ENCODE data around the gene RSBN1L. TPM values are rescaled to one million over a fixed set of nuclear protein-coding genes. Genes with fewer than 3 reads are reported as not detected.

RSBN1L gene
- polyA plus RNA-seq, 2 of the 4 experiments (the other 2 are of a cell fraction): 11.1 to 13.0 TPM

DNA sequence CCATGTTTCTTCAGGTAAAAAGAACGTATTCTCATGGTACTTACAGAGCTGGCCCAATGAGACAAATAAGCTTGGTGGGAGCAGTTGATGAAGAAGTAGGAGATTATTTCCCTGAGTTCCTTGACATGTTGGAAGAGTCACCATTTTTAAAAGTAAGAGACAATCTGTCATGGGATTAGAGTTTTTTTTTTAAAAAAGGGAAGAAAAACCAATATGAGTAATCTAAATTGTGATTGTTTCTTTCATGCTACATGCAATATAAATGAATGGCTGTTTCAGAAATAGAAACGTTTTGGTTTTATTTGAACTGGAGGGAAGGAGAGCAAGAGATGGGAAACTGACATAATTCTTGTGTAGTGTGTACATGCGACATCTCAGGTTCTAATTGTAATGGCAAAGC lies 69.2 kb downstream of the RSBN1L start:
- Histone ChIP-seq H3K4me2 (no peak overlapping the region; the same call in 2 of the 3 replicates), H3K4me1 (peaks cover 58% of the 10 kb centered on the region), H3K4me3 (no peak overlapping the region), H3K9me3 (no peaks in the 10 kb centered on the region), H3K27ac (no peak overlapping the region)
- 64% methylated on average over 3 of the region's 3 CpGs for WGBS (ENCODE audit: missing lambda C conversion rate)
- CTCF ChIA-PET: interaction anchor here (0.6 to 1.3 kb wide), 6 partner anchors 23 to 326 kb away, joined by 3 to 5 read pairs (median 3); partner anchors contain the start of genes PHTF2 and TMEM60
- DNase-seq (ENCODE audit: low read depth in 1 of 2, low spot score in 1 of 2) (no peak), ATAC-seq (no peak), FAIRE-seq (no peak)
- POLR2A ChIA-PET: no interaction called here
- TF ChIP-seq, protein P1, sequence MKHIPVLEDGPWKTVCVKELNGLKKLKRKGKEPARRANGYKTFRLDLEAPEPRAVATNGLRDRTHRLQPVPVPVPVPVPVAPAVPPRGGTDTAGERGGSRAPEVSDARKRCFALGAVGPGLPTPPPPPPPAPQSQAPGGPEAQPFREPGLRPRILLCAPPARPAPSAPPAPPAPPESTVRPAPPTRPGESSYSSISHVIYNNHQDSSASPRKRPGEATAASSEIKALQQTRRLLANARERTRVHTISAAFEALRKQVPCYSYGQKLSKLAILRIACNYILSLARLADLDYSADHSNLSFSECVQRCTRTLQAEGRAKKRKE (CRISPR knock-in tag; IDR thresholded peaks at IDR 0.05; ENCODE audit: low read depth): no peak
- TF ChIP-seq, protein P2, sequence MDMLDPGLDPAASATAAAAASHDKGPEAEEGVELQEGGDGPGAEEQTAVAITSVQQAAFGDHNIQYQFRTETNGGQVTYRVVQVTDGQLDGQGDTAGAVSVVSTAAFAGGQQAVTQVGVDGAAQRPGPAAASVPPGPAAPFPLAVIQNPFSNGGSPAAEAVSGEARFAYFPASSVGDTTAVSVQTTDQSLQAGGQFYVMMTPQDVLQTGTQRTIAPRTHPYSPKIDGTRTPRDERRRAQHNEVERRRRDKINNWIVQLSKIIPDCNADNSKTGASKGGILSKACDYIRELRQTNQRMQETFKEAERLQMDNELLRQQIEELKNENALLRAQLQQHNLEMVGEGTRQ (IDR thresholded peaks at IDR 0.05): no peak
- TF ChIP-seq RFX5 (IDR thresholded peaks at IDR 0.05) (no peak), HOXB5 (CRISPR knock-in tag; IDR thresholded peaks at IDR 0.05) (no peak), EP300 (IDR thresholded peaks at IDR 0.05) (no peak), HOXA7 (CRISPR knock-in tag; IDR thresholded peaks at IDR 0.05) (no peak), RNF2 (IDR thresholded peaks at IDR 0.05; ENCODE audit: borderline replicate concordance, low read depth) (no peak), EHMT2 (IDR thresholded peaks at IDR 0.05; ENCODE audit: low read depth) (no peak)
- TF ChIP-seq, protein P3, sequence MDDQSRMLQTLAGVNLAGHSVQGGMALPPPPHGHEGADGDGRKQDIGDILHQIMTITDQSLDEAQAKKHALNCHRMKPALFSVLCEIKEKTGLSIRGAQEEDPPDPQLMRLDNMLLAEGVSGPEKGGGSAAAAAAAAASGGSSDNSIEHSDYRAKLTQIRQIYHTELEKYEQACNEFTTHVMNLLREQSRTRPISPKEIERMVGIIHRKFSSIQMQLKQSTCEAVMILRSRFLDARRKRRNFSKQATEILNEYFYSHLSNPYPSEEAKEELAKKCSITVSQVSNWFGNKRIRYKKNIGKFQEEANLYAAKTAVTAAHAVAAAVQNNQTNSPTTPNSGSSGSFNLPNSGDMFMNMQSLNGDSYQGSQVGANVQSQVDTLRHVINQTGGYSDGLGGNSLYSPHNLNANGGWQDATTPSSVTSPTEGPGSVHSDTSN (IDR thresholded peaks at IDR 0.05): no peak
- TF ChIP-seq, protein P4, sequence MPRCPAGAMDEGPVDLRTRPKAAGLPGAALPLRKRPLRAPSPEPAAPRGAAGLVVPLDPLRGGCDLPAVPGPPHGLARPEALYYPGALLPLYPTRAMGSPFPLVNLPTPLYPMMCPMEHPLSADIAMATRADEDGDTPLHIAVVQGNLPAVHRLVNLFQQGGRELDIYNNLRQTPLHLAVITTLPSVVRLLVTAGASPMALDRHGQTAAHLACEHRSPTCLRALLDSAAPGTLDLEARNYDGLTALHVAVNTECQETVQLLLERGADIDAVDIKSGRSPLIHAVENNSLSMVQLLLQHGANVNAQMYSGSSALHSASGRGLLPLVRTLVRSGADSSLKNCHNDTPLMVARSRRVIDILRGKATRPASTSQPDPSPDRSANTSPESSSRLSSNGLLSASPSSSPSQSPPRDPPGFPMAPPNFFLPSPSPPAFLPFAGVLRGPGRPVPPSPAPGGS (IDR thresholded peaks at IDR 0.05): no peak

DNA sequence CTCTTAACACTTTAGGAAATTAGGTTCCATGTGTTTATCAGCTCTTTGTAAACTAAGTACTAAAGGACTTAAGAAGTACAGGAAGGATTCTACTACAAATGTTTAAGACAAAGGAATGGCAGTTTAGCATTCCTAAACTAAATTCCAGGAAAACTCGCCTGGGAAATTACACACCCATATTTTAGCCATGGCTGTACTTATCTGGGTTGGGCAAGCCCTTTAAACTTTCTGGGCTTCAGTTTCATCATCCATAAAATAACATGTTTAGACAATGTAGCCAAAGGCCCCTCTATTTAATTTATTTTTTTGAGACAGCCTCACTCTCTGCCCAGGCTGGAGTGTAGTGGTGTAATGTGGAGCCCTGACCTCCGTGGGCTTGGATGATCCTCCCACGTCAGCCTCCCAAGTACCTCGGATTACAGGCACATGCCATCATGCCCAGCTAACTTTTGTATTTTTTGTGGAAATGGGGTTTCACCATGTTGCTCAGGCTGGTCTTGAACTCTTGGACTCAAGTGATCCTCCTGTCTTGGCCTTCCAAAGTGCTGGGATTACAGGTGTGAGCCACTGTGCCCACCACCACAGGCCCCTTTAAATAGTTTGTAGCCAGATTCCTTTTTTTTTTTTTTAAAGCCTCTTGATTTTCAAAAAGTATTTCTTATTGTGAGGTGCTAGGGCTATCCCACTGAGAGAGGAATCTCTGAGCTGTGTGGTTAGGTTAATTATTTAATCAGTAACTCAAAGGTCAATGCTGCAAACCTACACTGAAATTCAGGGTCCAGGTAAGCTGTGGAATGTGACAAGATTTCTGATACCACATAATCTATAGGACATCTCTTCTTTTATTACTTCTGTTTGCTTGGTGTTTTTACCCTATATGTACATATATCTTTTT lies 69.9 kb downstream of the RSBN1L start:
- H3K27ac ChIP-seq: peak overlapping the region; percentile 23 to 75; a peak in 4 of 6 replicates
- peaks cover 51% of the 10 kb centered on the region for H3K4me1 ChIP-seq
- H3K4me2 ChIP-seq: peak overlapping the region; percentile 51
- WGBS (ENCODE audit: missing lambda C conversion rate): 66% methylated on average over 4 of the region's 4 CpGs
- H3K4me3 ChIP-seq: no peak overlapping the region
- POLR2A ChIA-PET: no interaction called here
- CTCF ChIA-PET: interaction anchor here (0.9 to 1.3 kb wide), 4 partner anchors 32 to 165 kb away, joined by 3 to 5 read pairs (median 3); partner anchors contain the start of genes PHTF2 and TMEM60
- no peak for DNase-seq (ENCODE audit: low read depth in 1 of 2, low spot score in 1 of 2)
- ATAC-seq: peak in 1 of 2 experiments; percentile 39; a peak in 1 of 6 replicates
- FAIRE-seq: no peak
- no peak for TF ChIP-seq MAZ (IDR thresholded peaks at IDR 0.05; ENCODE audit: borderline replicate concordance, low read depth, low read length)
- no peak for TF ChIP-seq SREBF2 (IDR thresholded peaks at IDR 0.05)
- no peak for TF ChIP-seq HOXB13 (CRISPR knock-in tag; IDR thresholded peaks at IDR 0.05; ENCODE audit: low read depth)
- no peak for TF ChIP-seq RCOR1 (IDR thresholded peaks at IDR 0.05; ENCODE audit: low read depth, low read length)
- no peak for TF ChIP-seq ESRRA (IDR thresholded peaks at IDR 0.05; ENCODE audit: borderline replicate concordance, low read length)
- no peak for TF ChIP-seq GATA3 (IDR thresholded peaks at IDR 0.05; ENCODE audit: borderline replicate concordance)
- H3K9me3 ChIP-seq: no peaks in the 10 kb centered on the region
